GM13977 (cell line): ENCODE data around the gene IL1F10.

Source experiments
- DNase-seq: peaks from one replicate; pipeline ENCODE4 v3.0.0; 2012; ENCODE audit warnings: low spot score
- in situ Hi-C: fragments of 300-500 bp; cut with MboI; formaldehyde crosslinking; loops from one replicate; pipeline ENCODE4 v1.12.0; 2022; ENCODE audit warnings: low sequenced_read_pairs, low pct_unique_long_range_greater_than_20kb, mixed read lengths, inconsistent platforms; ENCODE audit not compliant: unreplicated experiment
- TF ChIP-seq, protein P1 (sequence below): IDR thresholded peaks from 2 replicates; pipeline ENCODE4 v1.5.1; 2012; ENCODE audit warnings: mild to moderate bottlenecking, control low read depth; ENCODE audit not compliant: insufficient read depth; ENCODE audit errors: extremely low read depth, missing control alignments

The IL1F10 gene, protein sequence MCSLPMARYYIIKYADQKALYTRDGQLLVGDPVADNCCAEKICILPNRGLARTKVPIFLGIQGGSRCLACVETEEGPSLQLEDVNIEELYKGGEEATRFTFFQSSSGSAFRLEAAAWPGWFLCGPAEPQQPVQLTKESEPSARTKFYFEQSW

DNA sequence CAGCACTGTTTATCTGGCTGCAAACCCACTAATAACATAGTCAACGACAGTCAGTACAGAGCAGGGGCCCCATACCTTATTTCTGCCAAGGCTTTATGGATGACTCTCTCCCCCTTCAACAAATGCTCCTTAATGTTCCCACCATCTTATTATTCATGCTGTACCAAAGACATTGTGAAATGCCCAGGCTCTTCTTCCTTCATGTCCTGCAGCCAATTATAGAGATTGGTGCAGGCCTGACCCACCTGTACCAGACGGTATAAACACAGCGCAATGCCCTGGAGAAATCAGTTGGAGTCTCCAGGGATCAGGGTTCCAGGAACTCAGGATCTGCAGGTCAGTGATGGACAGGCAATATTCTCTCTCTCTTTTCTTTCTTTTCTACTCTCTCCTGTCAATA is at the start of gene IL1F10:
IL1F10 (plus strand) TSS at position 290 of the 400 bp plus-strand sequence. CDS start 4,769 bp downstream, outside the sequence.
- in situ Hi-C loops = no loop called here
- TF ChIP-seq, protein P1, sequence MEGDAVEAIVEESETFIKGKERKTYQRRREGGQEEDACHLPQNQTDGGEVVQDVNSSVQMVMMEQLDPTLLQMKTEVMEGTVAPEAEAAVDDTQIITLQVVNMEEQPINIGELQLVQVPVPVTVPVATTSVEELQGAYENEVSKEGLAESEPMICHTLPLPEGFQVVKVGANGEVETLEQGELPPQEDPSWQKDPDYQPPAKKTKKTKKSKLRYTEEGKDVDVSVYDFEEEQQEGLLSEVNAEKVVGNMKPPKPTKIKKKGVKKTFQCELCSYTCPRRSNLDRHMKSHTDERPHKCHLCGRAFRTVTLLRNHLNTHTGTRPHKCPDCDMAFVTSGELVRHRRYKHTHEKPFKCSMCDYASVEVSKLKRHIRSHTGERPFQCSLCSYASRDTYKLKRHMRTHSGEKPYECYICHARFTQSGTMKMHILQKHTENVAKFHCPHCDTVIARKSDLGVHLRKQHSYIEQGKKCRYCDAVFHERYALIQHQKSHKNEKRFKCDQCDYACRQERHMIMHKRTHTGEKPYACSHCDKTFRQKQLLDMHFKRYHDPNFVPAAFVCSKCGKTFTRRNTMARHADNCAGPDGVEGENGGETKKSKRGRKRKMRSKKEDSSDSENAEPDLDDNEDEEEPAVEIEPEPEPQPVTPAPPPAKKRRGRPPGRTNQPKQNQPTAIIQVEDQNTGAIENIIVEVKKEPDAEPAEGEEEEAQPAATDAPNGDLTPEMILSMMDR = no peak
- DNase-seq = no peak

DNA sequence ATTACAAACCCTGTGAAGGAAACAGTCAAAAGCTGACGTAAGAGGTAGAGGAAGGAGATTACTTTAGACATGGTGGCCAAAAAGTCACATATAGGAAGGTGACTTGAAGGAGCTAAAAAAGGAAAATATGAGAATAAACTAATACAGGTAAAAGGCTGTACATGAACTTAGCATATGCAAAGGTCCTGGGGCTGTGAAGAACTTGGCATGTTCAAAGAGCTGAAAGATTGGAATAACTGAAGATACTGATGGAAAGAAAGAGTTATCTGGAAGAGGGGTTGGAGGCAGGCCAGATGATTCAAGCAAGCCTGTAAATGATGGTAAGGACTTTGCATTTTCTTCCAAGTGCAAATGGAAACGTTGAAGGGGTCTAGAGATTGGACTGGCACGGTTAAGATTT is 49.3 kb upstream of the IL1F10 start:
- in situ Hi-C loops = no loop called here
- TF ChIP-seq, protein P1 = no peak
- no peak for DNase-seq

DNA sequence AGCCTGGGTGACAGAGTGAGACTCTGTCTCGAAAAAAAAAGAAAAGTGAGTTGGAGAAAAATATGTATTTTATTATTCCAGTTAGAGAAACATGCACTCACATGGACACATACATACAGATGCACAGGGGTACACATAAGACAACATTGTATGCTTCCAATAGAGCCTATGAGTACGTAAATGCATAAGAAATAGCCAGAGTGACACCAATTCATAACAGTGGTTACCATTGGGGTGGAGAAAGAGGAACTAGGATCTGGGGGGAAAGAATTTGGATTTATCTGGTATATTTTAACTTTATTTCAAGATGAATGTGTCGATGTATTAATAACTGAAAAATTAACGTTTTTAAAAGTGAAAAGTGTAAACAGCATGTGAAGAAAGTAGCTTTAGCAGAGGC is 46.5 kb upstream of the IL1F10 start:
- in situ Hi-C loops = no loop called here
- TF ChIP-seq, protein P1 = no peak

DNA sequence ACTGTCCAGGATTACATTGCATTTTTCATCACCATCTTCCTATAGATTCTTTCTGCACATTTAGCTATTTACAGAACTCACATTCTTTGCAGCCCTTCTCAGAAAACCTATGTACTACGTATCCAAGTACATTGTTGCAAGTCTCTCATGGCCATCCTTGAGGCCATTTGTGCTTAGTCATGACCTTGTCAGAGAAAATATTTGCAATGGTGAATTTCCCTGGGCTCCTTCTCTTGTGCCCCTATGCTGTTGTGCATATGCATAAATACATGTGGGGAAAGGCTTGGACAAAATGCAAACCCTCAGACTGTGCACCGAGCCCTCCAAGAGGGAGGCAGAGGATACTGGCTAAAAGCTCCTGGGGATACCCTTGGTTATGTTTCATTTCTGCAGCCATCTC is 43.0 kb upstream of the IL1F10 start:
- TF ChIP-seq, protein P1 = no peak
- no peak for DNase-seq
- in situ Hi-C loops = no loop called here

More for the DNA sequence above, 46.5 kb upstream of the IL1F10 start:
- DNase-seq = no peak

DNA sequence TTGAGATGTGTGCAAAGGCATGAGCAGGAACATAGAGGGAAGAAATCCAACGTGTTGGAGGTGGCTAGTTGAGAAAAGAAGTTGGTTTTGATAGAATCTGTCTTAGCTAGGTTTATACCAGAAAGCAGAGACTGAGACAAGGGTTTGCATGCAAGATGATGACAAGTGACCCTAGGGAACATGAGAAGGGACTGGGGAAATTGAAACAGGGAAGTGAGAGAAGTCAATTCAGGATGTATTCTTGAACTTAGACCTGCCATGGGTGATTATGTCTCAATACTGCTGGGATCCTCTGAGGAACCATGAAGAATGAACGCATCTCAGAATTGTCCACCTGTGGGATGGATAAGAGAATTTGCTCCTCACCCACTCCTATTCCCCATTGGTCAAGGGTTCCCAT is 42.0 kb upstream of the IL1F10 start:
- TF ChIP-seq, protein P1 = no peak
- DNase-seq = no peak
- in situ Hi-C loops = no loop called here

DNA sequence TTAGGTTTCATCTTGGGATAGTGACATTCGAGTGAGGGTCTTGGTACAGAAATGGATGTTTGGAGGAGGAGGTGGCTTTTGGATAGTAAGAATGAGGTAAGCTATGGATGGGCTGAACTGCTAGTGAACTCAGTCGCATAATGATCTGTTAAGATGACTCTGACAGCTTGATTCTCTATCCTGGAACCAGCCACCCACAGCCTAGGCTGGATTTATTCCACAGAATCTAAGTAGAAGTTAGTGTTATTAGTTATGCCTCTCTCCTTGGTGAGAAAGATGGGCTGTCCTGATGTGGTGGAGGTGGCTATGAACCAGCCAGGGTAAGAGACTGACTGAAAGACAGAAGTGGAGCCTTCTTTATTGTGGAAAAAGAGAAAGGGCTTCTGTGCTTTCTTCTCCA is 40.1 kb upstream of the IL1F10 start:
- TF ChIP-seq, protein P1 = no peak
- in situ Hi-C loops = no loop called here
- no peak for DNase-seq
